Cerebellar cortex (tissue), 1 donor: ENCODE measurements around the gene STUB1.
A peak's percentile ranks its signal among the peaks of the same experiment; 100 is the strongest.

ENCODE experiments used
- DNase-seq: peaks from one replicate; pipeline ENCODE4 v3.0.0-alpha.2; 2015; ENCODE audit warnings: low spot score

The STUB1 gene

DNA sequence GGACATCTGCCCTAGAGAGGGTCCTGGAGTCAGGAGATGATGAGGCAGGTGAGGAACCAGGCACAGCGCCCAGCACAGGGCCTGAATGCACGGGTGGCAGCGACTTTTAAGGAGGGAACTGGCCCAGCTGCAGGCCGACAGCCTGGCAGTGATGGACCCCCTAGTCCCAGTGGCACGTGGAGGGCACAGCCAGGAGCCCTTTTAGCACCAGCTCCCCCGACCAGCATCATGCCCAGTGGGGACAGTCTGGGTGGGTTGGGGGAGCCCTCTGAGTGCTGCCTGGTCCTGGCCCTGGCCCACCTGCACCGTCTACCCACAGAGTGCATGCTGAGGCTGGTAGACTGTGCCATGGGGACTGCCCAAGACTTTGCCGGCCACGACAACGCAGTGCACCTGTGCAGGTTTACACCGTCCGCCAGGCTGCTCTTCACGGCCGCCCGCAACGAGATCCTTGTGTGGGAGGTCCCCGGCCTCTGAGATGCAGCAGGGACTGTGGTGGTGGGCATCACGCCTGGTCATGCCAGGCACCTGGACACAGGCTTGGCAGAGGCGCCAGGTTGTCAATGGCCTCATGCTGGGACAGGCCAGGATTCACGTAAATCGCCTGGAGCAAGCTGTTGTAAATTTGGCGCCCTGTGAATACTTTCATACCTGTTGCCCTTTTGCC, 13.0 kb upstream of the STUB1 start:
- DNase-seq: no peak

DNA sequence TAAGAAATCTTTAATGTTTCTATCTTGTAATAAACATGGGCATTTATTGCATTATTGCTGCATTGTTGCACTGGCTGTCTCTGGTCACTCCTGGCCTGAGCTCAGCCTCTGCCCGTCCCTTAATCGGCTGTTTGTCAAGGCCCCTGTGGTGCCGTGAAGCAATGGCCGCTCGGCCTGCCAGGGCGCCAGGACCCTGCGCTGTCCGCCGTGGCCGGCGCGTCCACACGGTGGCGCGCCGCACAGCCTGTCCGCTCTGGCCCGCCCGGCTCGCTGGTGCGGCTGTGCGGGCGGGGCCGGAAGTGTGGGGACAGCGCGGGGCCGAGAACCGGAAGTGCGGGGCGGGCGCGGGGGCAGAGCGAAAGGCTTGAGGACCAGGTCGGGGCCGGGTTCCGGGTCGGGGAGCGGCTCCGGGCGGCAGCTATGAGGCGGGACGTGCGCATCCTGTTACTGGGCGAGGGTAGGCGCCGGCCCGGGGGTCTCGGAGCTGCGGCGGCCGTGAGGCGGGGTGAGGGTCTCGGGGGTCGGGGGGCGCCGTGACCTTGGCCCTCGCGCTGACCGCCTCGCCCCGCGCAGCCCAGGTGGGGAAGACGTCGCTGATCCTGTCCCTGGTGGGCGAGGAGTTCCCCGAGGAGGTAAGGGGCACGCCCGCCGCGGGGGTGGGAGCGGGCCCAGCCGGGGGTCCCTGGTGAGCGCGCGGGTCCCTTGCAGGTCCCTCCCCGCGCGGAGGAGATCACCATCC, 12.3 kb upstream of the STUB1 start, which contains the start of gene RHOT2:
TSS of gene RHOT2 (plus strand) at position 353 of the 739 bp plus-strand sequence. CDS start at position 421, 68 bp downstream.
- DNase-seq: peak; percentile 89

DNA sequence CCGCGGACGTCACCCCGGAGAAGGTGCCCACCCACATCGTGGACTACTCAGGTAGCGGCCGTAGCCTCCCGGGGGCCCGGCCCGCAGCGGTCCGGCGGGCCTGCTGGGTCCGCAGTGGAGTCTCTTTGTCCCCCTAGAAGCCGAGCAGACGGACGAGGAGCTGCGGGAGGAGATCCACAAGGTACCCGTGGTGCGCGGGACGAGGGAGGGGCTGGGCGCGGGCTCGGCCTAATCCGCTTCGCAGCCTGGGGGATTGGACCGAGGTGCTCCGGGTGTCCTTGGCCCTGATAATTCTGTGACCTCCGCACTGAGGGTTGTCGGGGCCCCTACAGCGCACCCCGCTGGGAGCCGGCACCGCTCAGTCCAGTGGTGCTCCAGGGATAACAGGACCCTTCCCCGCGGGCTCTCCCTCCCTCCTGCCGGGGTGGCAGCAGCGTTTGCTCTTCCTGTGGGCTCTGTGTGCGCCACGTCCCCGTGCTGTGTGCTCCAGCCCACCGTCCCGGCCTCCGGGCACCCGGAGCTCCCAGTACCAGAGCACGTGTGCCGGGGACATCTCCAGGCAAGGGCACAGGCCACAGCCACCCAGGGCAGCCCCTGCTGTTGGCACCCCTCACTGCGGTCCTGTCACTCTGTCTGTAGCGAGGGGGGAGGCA, 11.6 kb upstream of the STUB1 start:
- DNase-seq: no peak

DNA sequence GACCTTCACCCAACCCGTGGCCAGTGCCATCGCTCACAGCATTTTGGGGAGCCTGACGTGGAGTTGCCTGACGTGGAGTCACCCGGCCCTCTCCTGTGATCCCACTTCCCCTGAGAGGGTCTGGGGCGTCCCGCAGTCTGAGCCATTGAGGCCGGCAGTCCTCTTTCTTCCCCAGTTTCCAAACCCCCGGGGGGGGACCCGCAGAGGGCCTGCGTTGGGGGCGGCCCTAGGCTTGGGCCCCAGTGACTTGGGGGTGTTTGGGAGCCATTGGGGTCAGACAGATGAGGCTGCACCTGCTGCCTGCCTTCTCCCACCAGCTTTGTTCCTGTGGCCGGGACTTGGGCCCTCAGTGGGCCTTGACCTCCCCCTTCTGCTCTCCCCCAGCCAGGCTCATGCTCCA, 10.5 kb upstream of the STUB1 start:
- DNase-seq: no peak

DNA sequence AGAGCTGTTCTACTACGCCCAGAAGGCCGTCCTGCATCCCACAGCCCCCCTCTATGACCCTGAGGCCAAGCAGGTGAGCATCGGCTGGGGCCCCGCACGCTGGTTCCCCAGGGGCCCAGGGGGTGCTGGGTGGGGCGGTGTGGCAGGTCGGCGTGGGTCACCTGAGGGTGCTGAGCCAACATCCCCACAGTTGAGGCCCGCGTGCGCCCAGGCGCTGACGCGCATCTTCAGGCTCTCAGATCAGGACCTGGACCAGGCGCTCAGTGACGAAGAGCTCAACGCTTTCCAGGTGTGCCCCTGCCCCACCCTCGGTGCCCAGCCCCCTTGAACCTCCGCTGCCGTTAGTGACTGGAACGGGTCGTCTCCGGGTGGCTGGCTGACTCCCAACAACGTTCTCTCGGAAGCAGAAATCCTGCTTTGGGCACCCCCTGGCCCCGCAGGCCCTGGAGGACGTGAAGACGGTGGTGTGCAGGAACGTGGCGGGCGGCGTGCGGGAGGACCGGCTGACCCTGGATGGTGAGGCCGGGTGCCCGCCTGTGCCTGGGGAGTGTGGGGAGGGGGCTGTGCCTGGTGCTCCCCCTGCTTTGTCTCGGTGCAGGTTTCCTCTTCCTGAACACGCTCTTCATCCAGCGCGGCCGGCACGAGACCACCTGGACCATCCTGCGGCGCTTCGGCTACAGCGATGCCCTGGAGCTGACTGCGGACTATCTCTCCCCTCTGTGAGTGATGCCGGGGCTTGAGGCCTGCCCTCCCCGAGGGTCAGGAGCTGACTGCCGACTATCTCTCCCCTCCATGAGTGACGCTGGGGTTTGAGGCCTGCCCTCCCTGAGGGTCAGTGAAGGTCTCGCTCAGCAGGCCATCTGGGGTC, 9.5 kb upstream of the STUB1 start:
- no peak for DNase-seq

DNA sequence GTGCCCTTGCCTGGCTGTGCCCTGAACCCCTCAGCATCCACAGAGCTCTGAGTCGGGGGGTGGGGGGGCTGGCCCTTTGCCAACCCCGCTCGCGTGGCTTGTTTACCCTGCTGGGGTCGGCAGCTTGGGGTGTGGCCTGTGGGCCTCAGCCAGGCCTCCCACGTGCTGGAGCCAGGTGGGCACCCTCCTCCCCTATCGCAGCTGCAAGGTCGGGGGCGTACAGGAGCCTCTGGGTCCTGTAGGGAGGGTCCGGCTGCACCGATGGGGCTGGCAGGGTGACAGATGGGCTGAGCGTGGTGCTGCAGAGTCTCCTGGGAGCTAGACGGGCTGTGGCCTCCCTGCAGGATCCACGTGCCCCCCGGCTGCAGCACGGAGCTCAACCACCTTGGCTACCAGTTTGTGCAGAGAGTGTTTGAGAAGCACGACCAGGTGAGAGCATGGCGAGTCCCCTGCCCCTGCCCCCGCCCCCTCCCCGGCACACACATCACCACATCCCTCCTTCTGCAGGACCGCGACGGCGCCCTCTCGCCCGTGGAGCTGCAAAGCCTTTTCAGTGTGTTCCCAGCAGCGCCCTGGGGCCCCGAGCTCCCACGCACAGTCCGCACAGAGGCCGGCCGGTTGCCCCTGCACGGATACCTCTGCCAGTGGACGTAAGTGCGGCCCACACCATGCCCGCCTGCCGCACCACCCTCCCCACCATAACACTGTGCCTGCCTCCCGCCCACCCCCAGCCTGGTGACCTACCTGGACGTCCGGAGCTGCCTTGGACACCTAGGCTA, 8.7 kb upstream of the STUB1 start:
- DNase-seq: no peak

DNA sequence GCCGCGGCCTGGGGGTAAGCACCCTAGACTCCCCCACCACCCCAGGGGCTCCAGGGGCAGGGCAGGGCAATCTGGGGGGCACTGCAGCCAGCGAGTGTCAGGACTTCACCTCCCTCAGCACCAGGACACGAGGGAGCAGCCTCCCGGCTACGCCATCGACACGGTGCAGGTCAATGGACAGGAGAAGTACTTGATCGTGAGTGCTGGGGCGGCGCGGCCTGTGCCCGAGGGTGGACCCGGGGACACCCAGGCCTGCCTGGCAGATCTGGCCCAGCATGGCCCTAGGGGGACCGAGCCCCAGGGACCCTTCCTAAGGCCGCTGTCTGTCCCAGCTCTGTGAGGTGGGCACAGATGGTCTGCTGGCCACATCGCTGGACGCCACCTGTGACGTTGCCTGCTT, 7.8 kb upstream of the STUB1 start:
- no peak for DNase-seq

DNA sequence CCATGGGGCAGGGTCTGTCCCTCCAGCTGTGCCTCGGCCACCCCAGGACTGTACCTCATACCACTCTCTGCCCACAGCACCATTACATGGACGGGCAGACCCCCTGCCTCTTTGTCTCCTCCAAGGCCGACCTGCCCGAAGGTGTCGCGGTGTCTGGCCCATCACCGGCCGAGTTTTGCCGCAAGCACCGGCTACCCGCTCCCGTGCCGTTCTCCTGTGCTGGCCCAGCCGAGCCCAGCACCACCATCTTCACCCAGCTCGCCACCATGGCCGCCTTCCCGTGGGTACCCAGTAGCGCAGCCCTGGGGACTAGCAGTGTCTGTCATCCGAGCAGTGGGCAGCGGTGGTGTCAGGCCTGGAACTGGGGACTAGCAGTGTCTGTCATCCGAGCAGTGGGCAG, 7.4 kb upstream of the STUB1 start:
- no peak for DNase-seq

DNA sequence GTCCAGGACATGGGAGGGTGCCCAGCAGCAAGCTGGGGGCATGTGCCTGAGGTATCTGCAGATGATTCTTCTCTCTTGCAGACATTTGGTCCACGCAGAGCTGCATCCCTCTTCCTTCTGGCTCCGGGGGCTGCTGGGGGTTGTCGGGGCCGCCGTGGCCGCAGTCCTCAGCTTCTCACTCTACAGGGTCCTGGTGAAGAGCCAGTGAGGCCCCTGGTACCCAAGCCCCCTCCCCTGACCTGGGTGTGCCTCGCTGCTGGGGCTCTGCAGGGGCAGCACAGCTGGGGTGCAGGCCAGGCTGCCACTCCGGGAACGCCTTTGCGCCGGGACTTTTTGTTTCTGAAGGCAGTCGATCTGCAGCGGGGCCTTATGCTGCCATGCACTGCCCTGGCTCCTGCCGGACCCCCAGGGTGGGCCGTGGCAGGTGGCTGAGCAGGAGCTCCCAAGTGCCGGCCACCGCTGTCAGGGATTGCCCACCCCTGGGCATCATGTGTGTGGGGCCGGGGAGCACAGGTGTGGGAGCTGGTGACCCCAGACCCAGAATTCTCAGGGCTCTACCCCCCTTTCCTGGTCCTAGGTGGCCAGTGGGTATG, 6.7 kb upstream of the STUB1 start:
- DNase-seq: no peak

DNA sequence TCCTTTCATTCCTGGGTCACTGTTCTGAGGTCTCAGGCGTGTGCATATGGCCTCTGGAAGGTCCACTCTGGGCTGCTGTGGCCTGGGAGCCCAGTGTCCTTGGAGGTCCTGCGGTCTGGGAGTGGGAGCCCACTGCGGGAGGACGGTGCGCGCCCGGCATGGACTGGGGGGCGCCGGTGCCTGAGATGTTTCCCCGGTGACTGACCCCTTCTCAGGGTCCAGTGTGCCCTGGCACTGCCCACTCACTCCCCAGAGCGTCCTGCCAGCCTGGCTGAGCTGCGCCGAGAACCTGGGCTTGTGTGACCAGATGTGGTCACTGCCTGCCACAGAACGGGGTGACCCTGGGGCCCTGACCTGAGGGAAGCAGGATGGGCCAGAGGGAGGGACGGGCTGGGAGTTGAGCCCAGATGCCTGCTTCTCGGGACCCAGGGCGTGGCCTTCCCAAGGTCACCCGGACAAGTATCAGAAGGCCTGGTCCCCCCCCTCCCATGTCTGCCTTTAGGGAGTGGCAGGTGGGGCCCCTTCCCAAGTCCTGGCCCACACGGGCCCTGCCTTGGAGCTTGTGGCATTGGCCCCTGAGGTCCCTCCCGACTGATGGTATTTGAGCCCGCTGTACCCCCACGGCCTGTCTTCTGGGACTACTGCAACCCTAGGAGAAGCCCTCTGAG, 5.9 kb upstream of the STUB1 start:
- no peak for DNase-seq

DNA sequence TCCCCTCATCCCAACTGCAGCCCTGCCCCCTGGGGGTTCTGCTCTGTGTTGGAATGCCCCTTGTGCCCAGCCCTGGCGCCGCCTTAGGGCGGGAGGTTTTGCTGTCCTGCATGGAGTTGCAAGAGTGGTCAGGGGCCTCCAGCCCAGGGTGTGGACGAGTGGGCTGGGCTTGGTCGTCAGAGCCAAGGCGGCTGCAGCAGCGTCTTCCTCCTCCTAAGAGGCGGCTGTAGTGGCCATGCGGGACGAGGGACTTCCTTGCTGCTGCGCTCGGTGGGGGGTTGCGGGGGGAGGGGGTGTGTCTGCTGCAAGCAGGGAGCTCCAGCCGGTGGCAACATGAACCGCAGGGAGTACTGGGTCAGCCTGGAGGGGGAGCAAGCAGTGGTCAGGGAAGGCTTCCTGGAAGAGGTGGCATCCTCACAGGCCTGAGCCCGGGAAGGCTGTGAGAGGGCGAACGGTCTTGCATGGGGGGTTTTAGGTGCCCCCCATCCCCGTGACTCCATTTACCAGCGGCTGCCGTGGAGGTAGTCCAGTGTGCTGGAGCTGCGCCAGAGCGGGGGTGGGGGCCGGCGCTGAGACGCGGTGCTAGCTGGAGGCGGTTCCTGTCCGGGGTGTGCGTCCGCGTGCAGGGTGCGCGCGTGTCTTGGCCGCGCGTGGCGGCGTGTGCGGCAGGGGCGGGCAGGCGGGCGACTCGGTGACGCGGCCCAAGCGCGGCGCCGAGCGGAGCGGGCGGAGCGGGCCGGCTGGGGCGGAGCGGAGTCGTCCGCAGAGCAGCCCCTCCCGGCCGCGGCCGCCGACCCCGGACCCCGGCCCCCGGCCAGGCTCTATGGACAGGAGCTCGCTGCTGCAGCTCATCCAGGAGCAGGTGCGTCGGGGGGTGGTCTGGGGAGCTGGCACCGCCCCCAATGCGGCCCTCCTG, 5.0 kb upstream of the STUB1 start, which contains the start of gene RHBDL1:
TSS of gene RHBDL1 (plus strand) at position 704 of the 916 bp plus-strand sequence. CDS start at position 824, 120 bp downstream.
- DNase-seq: no peak

DNA sequence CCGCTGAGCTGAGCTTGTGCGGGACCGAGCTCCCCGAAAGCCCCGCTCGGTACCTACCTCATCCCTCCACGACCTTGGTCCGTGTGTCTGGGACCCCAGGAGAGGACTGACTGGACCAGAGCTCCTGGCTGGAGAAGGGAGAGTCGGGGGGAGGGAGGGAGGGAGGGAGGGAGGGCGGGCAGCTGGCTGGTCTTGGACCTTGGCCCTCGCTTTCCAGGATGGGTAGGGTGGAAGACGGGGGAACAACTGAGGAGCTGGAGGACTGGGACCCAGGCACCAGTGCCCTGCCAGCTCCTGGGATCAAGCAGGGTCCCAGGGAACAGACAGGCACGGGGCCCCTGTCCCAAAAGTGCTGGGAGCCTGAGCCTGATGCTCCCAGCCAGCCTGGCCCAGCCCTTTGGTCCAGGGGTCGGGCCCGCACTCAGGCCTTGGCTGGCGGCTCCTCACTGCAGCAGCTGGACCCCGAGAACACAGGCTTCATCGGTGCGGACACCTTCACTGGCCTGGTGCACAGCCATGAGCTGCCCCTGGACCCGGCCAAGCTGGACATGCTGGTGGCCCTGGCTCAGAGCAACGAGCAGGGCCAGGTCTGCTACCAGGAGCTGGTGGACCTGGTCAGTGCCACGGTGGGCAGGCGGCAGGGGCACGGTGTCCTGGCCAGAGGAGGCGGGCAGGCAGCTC, 4.2 kb upstream of the STUB1 start:
- DNase-seq: no peak

DNA sequence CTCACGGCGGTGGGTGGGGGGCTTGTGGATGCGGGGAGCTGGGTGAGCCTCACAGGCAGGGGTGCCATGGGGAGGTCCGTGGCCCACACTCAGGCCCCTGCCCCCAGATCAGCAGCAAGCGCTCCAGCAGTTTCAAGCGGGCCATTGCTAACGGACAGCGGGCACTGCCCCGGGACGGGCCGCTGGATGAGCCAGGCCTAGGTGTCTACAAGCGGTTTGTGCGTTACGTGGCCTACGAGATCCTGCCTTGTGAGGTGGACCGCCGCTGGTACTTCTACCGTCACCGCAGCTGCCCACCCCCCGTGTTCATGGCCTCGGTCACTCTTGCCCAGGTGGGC, 3.7 kb upstream of the STUB1 start:
- no peak for DNase-seq

DNA sequence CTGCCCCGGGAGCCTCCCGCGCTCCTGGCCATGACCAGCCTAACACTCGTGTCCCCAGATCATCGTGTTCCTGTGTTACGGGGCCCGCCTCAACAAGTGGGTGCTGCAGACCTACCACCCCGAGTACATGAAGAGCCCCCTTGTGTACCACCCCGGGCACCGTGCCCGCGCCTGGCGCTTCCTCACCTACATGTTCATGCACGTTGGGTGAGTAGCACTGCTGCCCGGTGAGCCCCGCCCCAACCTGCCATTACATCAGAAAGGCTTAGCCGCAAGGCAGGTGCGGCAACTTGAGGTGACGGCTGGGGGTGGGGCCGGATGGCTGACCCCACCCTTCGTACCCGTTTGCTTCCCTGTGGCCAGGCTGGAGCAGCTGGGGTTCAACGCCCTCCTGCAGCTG, 3.3 kb upstream of the STUB1 start:
- no peak for DNase-seq

DNA sequence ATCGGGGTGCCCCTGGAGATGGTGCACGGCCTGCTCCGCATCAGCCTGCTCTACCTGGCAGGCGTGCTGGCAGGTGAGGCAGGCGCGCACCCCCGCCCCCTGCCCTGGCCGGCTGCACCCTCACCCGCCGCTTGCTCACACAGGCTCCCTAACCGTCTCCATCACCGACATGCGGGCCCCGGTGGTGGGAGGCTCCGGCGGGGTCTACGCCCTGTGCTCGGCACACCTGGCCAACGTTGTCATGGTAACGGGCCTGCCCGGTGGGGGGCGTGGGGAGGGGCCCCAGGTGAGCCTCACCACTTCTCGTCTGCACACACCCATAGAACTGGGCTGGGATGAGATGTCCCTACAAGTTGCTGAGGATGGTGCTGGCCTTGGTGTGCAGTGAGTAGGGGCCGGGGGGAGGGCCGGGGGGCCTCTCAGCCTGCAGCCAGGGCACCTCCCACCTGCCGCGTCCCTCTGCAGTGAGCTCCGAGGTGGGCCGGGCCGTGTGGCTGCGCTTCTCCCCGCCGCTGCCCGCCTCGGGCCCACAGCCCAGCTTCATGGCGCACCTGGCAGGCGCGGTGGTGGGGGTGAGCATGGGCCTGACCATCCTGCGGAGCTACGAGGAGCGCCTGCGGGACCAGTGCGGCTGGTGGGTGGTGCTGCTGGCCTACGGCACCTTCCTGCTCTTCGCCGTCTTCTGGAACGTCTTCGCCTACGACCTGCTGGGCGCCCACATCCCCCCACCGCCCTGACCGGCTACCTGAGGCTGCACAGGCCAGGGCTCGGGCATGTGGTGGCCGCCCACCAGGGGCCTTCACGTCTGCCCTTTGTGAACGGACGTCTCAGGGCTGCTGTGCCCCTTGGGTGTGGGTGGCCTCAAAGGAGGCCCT, 2.7 kb upstream of the STUB1 start:
- DNase-seq: no peak

DNA sequence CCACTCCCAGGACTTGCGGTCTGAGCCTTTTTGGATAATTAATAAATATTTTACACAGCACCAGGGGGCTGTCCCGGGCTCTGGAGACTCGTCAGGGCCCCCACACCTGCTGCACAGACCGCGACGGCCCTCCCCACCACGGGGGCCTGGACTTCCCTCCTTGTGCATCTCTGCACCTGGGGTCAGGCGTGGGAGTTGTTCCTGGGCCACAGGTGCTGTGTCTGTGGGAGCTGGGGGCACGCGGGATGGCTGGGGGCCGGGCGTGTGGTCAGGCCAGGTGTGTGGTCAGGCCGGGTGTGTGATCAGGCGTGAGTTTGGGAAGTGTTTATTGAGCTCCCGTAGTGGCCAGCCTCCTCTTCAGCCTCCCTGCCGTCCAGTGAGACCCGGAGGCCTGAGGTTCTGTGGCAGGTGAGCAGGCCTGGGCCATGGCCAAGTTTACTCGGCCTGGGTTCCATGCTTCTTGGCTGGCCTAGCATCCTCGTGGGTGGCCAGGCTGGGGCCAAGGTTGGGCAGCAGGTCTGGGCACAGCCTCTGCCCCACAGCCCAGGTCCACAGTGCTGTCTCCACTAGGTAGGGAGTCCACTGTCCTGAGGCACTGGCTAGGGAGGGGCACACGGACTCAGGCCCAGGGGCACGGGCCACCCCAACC, 1.9 kb upstream of the STUB1 start:
- DNase-seq: peak; percentile 69
